ENCODE data around the gene PPME1. TPM values are rescaled to one million over a fixed set of nuclear protein-coding genes. Genes with fewer than 3 reads are reported as not detected.

The PPME1 gene
- total RNA-seq, 1 donor from 2014 or later: 17.3 TPM

GRCh38 chr11:74282421-74282820 is 111.3 kb downstream of the PPME1 start:
- TF ChIP-seq CTCF (IDR thresholded peaks at IDR 0.05): no peak
- ChIA-PET POLR2A (no interaction called here), CTCF (no interaction called here)
- Mint-ChIP-seq H3K27ac (no peak overlapping the region), H3K27me3 (no peaks in the 10 kb centered on the region), H3K9me3 (no peaks in the 10 kb centered on the region), H3K4me3 (no peak overlapping the region), H3K4me1 (no peaks in the 10 kb centered on the region), H3K36me3 (ENCODE audit: low read depth) (no peaks in the 10 kb centered on the region)
- intact Hi-C loops (cut with micrococcal nuclease): no loop called here
- ATAC-seq (ENCODE audit: low read depth) (no peak), DNase-seq (no peak)

GRCh38 chr11:74282914-74283371 is 111.9 kb downstream of the PPME1 start:
- POLR2A ChIA-PET: no interaction called here
- CTCF ChIA-PET: no interaction called here
- no peak for TF ChIP-seq CTCF (IDR thresholded peaks at IDR 0.05)
- intact Hi-C loops (cut with micrococcal nuclease): no loop called here
- DNase-seq (no peak), ATAC-seq (ENCODE audit: low read depth) (no peak)
- Mint-ChIP-seq H3K4me1 (no peaks in the 10 kb centered on the region), H3K36me3 (ENCODE audit: low read depth) (no peaks in the 10 kb centered on the region), H3K4me3 (no peak overlapping the region), H3K27me3 (peaks cover 2% of the 10 kb centered on the region), H3K9me3 (no peaks in the 10 kb centered on the region), H3K27ac (no peak overlapping the region)

GRCh38 chr11:74283580-74284180 is 112.6 kb downstream of the PPME1 start:
- Mint-ChIP-seq H3K27ac (no peak overlapping the region), H3K4me1 (no peaks in the 10 kb centered on the region), H3K36me3 (ENCODE audit: low read depth) (no peaks in the 10 kb centered on the region), H3K27me3 (peaks cover 3% of the 10 kb centered on the region), H3K4me3 (no peak overlapping the region), H3K9me3 (no peaks in the 10 kb centered on the region)
- ChIA-PET POLR2A (no interaction called here), CTCF (no interaction called here)
- DNase-seq (no peak), ATAC-seq (ENCODE audit: low read depth) (no peak)
- TF ChIP-seq CTCF (IDR thresholded peaks at IDR 0.05): no peak
- intact Hi-C loops (cut with micrococcal nuclease): no loop called here

- peaks cover under 1% of the 10 kb centered on the region for H3K9me3 Mint-ChIP-seq
- H3K27ac Mint-ChIP-seq: no peak overlapping the region
- ATAC-seq (ENCODE audit: low read depth) (no peak), DNase-seq (no peak)
- no peaks in the 10 kb centered on the region for H3K36me3 Mint-ChIP-seq (ENCODE audit: low read depth)
- intact Hi-C loops (cut with micrococcal nuclease): no loop called here
- no peaks in the 10 kb centered on the region for H3K4me1 Mint-ChIP-seq
- ChIA-PET CTCF (no interaction called here), POLR2A (no interaction called here)
- peaks cover 3% of the 10 kb centered on the region for H3K27me3 Mint-ChIP-seq
- no peak overlapping the region for H3K4me3 Mint-ChIP-seq
- TF ChIP-seq CTCF (IDR thresholded peaks at IDR 0.05): no peak
Observed at GRCh38 chr11:74284466-74284865, 113.4 kb downstream of the PPME1 start.

- ATAC-seq (ENCODE audit: low read depth): no peak
- peaks cover 9% of the 10 kb centered on the region for H3K27me3 Mint-ChIP-seq
- no peaks in the 10 kb centered on the region for H3K4me1 Mint-ChIP-seq
- no peak overlapping the region for H3K4me3 Mint-ChIP-seq
- no peaks in the 10 kb centered on the region for H3K36me3 Mint-ChIP-seq (ENCODE audit: low read depth)
- TF ChIP-seq CTCF (IDR thresholded peaks at IDR 0.05): no peak
- intact Hi-C loops (cut with micrococcal nuclease): no loop called here
- POLR2A ChIA-PET: interaction anchor here (0.7 kb wide), 1 partner anchor 718 kb away, joined by 3 read pairs; no protein-coding TSS in a partner anchor
- no peak for DNase-seq
- CTCF ChIA-PET: no interaction called here
- no peak overlapping the region for H3K27ac Mint-ChIP-seq
- H3K9me3 Mint-ChIP-seq: peaks cover 3% of the 10 kb centered on the region
Observed at GRCh38 chr11:74288161-74288560, 117.1 kb downstream of the PPME1 start.
